Cerebellar nuclear complex (tissue), 1 donor: ENCODE results near the gene PLGRKT.

ENCODE experiments used
- DNase-seq, 2 experiments: peaks; one replicate each; lab custom pipeline; 2025; lab: John Stamatoyannopoulos, UW

PLGRKT gene

DNA sequence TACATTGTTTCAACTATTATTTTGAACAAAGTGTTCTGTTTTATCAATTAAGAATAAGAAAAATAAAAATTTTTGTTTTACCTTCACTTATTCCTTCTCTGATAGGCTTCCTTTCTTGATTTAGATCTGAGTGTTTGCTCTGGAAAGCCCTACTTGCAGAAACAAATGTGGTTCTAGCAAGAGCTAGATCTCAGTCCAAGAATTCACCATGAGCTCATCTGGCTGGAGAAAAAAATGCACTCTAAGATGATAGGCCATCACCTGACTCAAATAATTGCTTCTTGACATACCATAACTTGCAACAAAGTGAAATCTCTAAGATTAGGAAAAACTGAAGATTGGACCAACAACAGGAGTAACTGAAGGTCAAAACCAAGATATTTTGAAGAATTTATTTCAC lies 126.9 kb downstream of the PLGRKT start:
- DNase-seq: no peak
